OCI-LY1 (cell line): Measurements from ENCODE around the gene SMC3.

Source experiments
- H2AFZ ChIP-seq: fragments of 200-600 bp; sonication (generic), shearing (Covaris generic); 2 replicates; pipeline ENCODE4 v1.6.0; 2014; ENCODE audit warnings: antibody characterized with exemption, mild to moderate bottlenecking, low read length
- H3F3A ChIP-seq: fragments of 200-600 bp; sonication (generic), shearing (Covaris generic); 2 replicates; pipeline ENCODE4 v1.6.0; 2014; ENCODE audit warnings: mild to moderate bottlenecking, antibody characterized with exemption, low read length, moderate library complexity; ENCODE audit not compliant: insufficient read depth
- H3K27ac ChIP-seq: fragments of 200-600 bp; sonication (generic); 2 replicates; pipeline ENCODE4 v1.5.1; 2014; ENCODE audit warnings: low read length, mixed run types, mild to moderate bottlenecking, low read depth; ENCODE audit not compliant: poor library complexity, severe bottlenecking
- H3K27me3 ChIP-seq: fragments of 200-600 bp; sonication (generic); 2 replicates; pipeline ENCODE4 v1.6.0; 2014; ENCODE audit warnings: antibody characterized with exemption, mild to moderate bottlenecking, low read length, moderate library complexity; ENCODE audit not compliant: insufficient read depth
- H3K36me3 ChIP-seq: fragments of 200-600 bp; sonication (generic); 2 replicates; pipeline ENCODE4 v1.6.1; 2014; ENCODE audit warnings: mild to moderate bottlenecking, antibody characterized with exemption, low read length, moderate library complexity, mixed read lengths; ENCODE audit not compliant: insufficient read depth
- H3K4me1 ChIP-seq: fragments of 200-600 bp; sonication (generic); 2 replicates; pipeline ENCODE4 v1.5.1; 2014; ENCODE audit warnings: mild to moderate bottlenecking, low read length, moderate library complexity; ENCODE audit not compliant: insufficient read depth, severe bottlenecking
- H3K4me2 ChIP-seq: fragments of 200-600 bp; sonication (generic), shearing (Covaris generic); 2 replicates; pipeline ENCODE4 v1.6.1; 2014; ENCODE audit warnings: low read length
- H3K4me3 ChIP-seq: fragments of 200-600 bp; sonication (generic); 2 replicates; pipeline ENCODE4 v1.5.1; 2014; ENCODE audit warnings: low read length, low read depth, mild to moderate bottlenecking, mixed read lengths; ENCODE audit not compliant: poor library complexity, severe bottlenecking
- H3K79me2 ChIP-seq: fragments of 200-600 bp; shearing (Covaris generic); 2 replicates; pipeline ENCODE4 v1.6.1; 2016; ENCODE audit warnings: mixed run types, low read length, mixed read lengths; ENCODE audit not compliant: insufficient read depth
- H3K9ac ChIP-seq: fragments of 200-600 bp; sonication (generic), shearing (Covaris generic); 2 replicates; pipeline ENCODE4 v1.6.1; 2014; ENCODE audit warnings: mild to moderate bottlenecking, low read length, mixed read lengths
- H3K9me2 ChIP-seq: fragments of 200-600 bp; sonication (generic), shearing (Covaris generic); 2 replicates; pipeline ENCODE4 v1.6.1; 2014; ENCODE audit warnings: low read depth, mild to moderate bottlenecking, low read length, mixed read lengths
- H3K9me3 ChIP-seq: fragments of 200-600 bp; shearing (Covaris generic); 2 replicates; pipeline ENCODE4 v1.6.1; 2014; ENCODE audit warnings: low read length, mixed read lengths
- H4K20me1 ChIP-seq: fragments of 200-600 bp; sonication (generic), shearing (Covaris generic); 2 replicates; pipeline ENCODE4 v1.6.0; 2016; ENCODE audit warnings: mild to moderate bottlenecking, low read length; ENCODE audit not compliant: insufficient read depth
- EZH2 ChIP-seq: fragments of 200-600 bp; sonication (generic), shearing (Covaris generic); IDR thresholded peaks from 2 replicates; pipeline ENCODE4 v1.8.0; 2017; ENCODE audit warnings: borderline replicate concordance, mixed run types, mild to moderate bottlenecking, antibody characterized with exemption, low read length, moderate library complexity, mixed read lengths
- TF ChIP-seq, protein P1 (sequence below): fragments of 200-600 bp; sonication (generic), shearing (Covaris generic); IDR thresholded peaks from 2 replicates; pipeline ENCODE4 v1.5.1; 2017; ENCODE audit warnings: mild to moderate bottlenecking, antibody characterized with exemption, low read length, moderate library complexity, mixed read lengths

Gene SMC3

DNA sequence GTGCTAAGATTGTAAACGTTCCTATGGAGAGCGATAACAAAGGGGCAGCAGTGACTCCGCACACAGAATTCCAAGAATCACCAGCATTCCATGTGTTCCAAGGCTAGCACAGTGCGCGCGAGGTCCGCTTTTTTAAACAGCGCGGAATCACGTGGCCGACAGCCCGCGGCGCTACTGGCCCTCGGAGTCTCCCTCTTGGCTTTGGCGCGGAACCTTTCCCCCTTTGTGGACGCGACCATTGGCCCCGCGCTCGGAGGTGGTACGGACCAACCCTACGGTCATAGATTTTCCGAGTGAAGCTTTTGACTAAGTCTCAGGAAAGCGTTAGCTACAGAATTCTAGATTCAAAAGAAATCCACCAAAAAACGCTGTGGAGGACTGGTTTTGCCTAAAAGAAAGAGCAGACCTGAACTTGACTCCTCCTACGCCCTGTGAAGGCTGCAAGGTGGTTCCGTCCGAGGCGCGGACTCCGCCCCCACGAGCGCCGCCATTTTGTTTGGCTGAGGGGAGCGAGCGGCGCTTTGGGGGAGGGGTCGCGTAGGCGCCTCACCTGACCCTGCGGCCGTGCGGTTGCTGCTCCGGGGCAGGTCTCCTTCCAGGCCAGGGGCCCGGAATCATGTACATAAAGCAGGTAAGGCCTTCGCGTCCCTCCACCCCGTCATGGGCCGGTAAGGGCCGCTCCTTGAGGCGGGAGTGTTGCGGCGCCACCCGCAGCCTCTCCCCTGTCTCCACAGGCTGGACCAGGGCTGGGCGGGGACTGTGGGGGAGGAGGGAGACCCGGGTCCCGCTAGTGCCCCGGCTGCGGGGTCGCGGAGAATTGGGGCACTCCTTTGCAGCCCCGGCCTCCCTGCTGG lies at the start of gene SMC3:
SMC3 (plus strand) TSS at position 495 of the 854 bp plus-strand sequence; CDS start at position 617, 122 bp downstream.
- peaks cover 50% of the 10 kb centered on the region for H3K4me1 ChIP-seq
- H3K9me3 ChIP-seq, result no peaks in the 10 kb centered on the region
- peak within 1 kb of the TSS; percentile 96 for H2AFZ ChIP-seq
- H4K20me1 ChIP-seq, result no peaks in the 10 kb centered on the region
- H3K9ac ChIP-seq, result peak within 1 kb of the TSS; percentile 93
- H3K9me2 ChIP-seq, result no peaks in the 10 kb centered on the region
- H3K27ac ChIP-seq, result peak within 1 kb of the TSS; percentile 83
- H3K79me2 ChIP-seq, result peaks cover 49% of the 10 kb centered on the region
- no peaks in the 10 kb centered on the region for H3K27me3 ChIP-seq
- TF ChIP-seq EZH2, result no peak
- TF ChIP-seq, protein P1, sequence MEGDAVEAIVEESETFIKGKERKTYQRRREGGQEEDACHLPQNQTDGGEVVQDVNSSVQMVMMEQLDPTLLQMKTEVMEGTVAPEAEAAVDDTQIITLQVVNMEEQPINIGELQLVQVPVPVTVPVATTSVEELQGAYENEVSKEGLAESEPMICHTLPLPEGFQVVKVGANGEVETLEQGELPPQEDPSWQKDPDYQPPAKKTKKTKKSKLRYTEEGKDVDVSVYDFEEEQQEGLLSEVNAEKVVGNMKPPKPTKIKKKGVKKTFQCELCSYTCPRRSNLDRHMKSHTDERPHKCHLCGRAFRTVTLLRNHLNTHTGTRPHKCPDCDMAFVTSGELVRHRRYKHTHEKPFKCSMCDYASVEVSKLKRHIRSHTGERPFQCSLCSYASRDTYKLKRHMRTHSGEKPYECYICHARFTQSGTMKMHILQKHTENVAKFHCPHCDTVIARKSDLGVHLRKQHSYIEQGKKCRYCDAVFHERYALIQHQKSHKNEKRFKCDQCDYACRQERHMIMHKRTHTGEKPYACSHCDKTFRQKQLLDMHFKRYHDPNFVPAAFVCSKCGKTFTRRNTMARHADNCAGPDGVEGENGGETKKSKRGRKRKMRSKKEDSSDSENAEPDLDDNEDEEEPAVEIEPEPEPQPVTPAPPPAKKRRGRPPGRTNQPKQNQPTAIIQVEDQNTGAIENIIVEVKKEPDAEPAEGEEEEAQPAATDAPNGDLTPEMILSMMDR, result no peak
- H3K36me3 ChIP-seq, result peaks cover 29% of the 10 kb centered on the region; the same call in 1 of the 2 replicates
- peak within 1 kb of the TSS; percentile 87 for H3K4me3 ChIP-seq
- no peaks in the 10 kb centered on the region for H3F3A ChIP-seq
- peak within 1 kb of the TSS; percentile 96 for H3K4me2 ChIP-seq

GRCh38 chr10:110522365-110522988 lies 45.0 kb upstream of the SMC3 start:
- Histone ChIP-seq H3K4me2 (no peak overlapping the region), H4K20me1 (no peaks in the 10 kb centered on the region), H2AFZ (no peak overlapping the region), H3F3A (no peaks in the 10 kb centered on the region), H3K27me3 (no peaks in the 10 kb centered on the region), H3K27ac (no peak overlapping the region), H3K36me3 (no peaks in the 10 kb centered on the region), H3K9ac (no peak overlapping the region), H3K9me3 (no peaks in the 10 kb centered on the region), H3K4me3 (no peak overlapping the region), H3K79me2 (no peaks in the 10 kb centered on the region), H3K9me2 (no peaks in the 10 kb centered on the region), H3K4me1 (no peaks in the 10 kb centered on the region)
- TF ChIP-seq EZH2, result no peak
- TF ChIP-seq, protein P1, result no peak

DNA sequence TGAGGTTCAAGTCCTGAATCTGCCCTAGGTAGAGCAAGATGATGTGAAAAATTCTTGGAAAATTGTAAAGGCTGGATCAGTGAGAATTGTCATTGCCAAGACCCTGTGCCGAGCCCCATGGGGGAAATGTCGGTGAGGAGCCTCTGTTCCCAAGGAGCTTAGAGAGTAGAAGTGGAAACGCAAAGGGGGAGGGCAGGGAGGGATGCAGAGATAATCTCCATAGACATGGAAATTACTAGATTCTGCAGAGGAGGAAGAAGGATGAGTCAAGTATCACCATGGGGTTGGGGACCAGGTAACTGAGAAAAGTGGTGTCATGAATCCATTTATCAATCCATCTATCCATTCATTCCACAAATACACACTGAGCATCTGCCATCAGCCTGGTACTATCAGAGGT lies 43.8 kb upstream of the SMC3 start:
- H3K4me2 ChIP-seq, result no peak overlapping the region
- no peaks in the 10 kb centered on the region for H3F3A ChIP-seq
- no peaks in the 10 kb centered on the region for H3K9me3 ChIP-seq
- no peak overlapping the region for H3K4me3 ChIP-seq
- TF ChIP-seq EZH2, result no peak
- TF ChIP-seq, protein P1, result no peak
- H3K4me1 ChIP-seq, result peaks cover 4% of the 10 kb centered on the region
- H3K27me3 ChIP-seq, result no peaks in the 10 kb centered on the region
- no peak overlapping the region for H2AFZ ChIP-seq
- no peak overlapping the region for H3K9ac ChIP-seq
- H3K36me3 ChIP-seq, result no peaks in the 10 kb centered on the region
- H3K27ac ChIP-seq, result no peak overlapping the region
- no peaks in the 10 kb centered on the region for H4K20me1 ChIP-seq
- H3K79me2 ChIP-seq, result no peaks in the 10 kb centered on the region
- H3K9me2 ChIP-seq, result no peaks in the 10 kb centered on the region
